H9 (cell line): ENCODE data around the gene RERE. TPM values are rescaled to one million over a fixed set of nuclear protein-coding genes. Genes with fewer than 3 reads are reported as not detected.

Experiments used
- DNase-seq: peaks from one replicate; pipeline ENCODE4 v3.0.0-alpha.2; 2017
- H2AFZ ChIP-seq: one replicate; pipeline ENCODE4 v1.6.1; 2013; ENCODE audit warnings: mild to moderate bottlenecking, low read length, control low read depth, moderate library complexity
- H2AK5ac ChIP-seq: 2 replicates; pipeline ENCODE4 v1.6.1; 2013; ENCODE audit warnings: low read length, control low read depth, mixed read lengths; ENCODE audit not compliant: insufficient read length
- H2BK120ac ChIP-seq: one replicate; pipeline ENCODE4 v1.6.1; 2013; ENCODE audit warnings: low read depth, mild to moderate bottlenecking, low read length, control low read depth, inconsistent platforms; ENCODE audit not compliant: poor library complexity, severe bottlenecking
- H2BK12ac ChIP-seq: 2 replicates; pipeline ENCODE4 v1.6.1; 2013; ENCODE audit warnings: low read length, control low read depth, mixed read lengths, low read depth; ENCODE audit not compliant: insufficient read length
- H2BK15ac ChIP-seq: 2 replicates; pipeline ENCODE4 v1.6.1; 2013; ENCODE audit warnings: low read depth, low read length, control low read depth
- H2BK20ac ChIP-seq: one replicate; pipeline ENCODE4 v1.6.1; 2013; ENCODE audit warnings: low read depth, mild to moderate bottlenecking, low read length, control low read depth, inconsistent platforms; ENCODE audit not compliant: poor library complexity, severe bottlenecking
- H2BK5ac ChIP-seq: 2 replicates; pipeline ENCODE4 v1.6.1; 2013; ENCODE audit warnings: low read length, control low read depth, mixed read lengths; ENCODE audit not compliant: insufficient read length
- H3K14ac ChIP-seq: 2 replicates; pipeline ENCODE4 v1.6.1; 2013; ENCODE audit warnings: low read length, control low read depth; ENCODE audit not compliant: insufficient read depth
- H3K18ac ChIP-seq: 2 replicates; pipeline ENCODE4 v1.6.1; 2013; ENCODE audit warnings: low read depth, mild to moderate bottlenecking, mixed read lengths, low read length, control low read depth; ENCODE audit not compliant: insufficient read length
- H3K23ac ChIP-seq: 2 replicates; pipeline ENCODE4 v1.6.1; 2013; ENCODE audit warnings: low read length, control low read depth, mixed read lengths, low read depth; ENCODE audit not compliant: insufficient read length
- H3K23me2 ChIP-seq: 2 replicates; pipeline ENCODE4 v1.6.1; 2013; ENCODE audit warnings: low read depth, mild to moderate bottlenecking, mixed read lengths, low read length, control low read depth; ENCODE audit not compliant: insufficient read length, poor library complexity, severe bottlenecking
- H3K27ac ChIP-seq: 2 replicates; pipeline ENCODE4 v1.5.1; 2013; ENCODE audit warnings: low read length, control low read depth, mixed read lengths, low read depth; ENCODE audit not compliant: insufficient read length
- H3K27me3 ChIP-seq: 2 replicates; pipeline ENCODE4 v1.6.1; 2013; ENCODE audit warnings: low read length, control low read depth, inconsistent platforms; ENCODE audit not compliant: insufficient read depth
- H3K4ac ChIP-seq: 2 replicates; pipeline ENCODE4 v1.6.1; 2013; ENCODE audit warnings: low read depth, mild to moderate bottlenecking, control low read depth, inconsistent platforms, low read length, moderate library complexity
- H3K4me1 ChIP-seq: 2 replicates; pipeline ENCODE4 v1.6.1; 2013; ENCODE audit warnings: low read length, control low read depth, inconsistent platforms; ENCODE audit not compliant: insufficient read depth
- H3K4me2 ChIP-seq: 2 replicates; pipeline ENCODE4 v1.6.1; 2013; ENCODE audit warnings: low read length, control low read depth, mixed read lengths; ENCODE audit not compliant: insufficient read length, insufficient read depth
- H3K56ac ChIP-seq: 2 replicates; pipeline ENCODE4 v1.6.1; 2013; ENCODE audit warnings: low read depth, mild to moderate bottlenecking, mixed read lengths, low read length, control low read depth; ENCODE audit not compliant: insufficient read length
- H3K79me1 ChIP-seq: 2 replicates; pipeline ENCODE4 v1.6.1; 2013; ENCODE audit warnings: low read depth, mild to moderate bottlenecking, moderate library complexity, low read length, control low read depth, inconsistent platforms; ENCODE audit not compliant: insufficient read depth, poor library complexity, severe bottlenecking
- H3K79me2 ChIP-seq: 2 replicates; pipeline ENCODE4 v1.6.1; 2013; ENCODE audit warnings: low read length, control low read depth, inconsistent platforms; ENCODE audit not compliant: insufficient read depth
- H3K9ac ChIP-seq: 2 replicates; pipeline ENCODE4 v1.6.1; 2013; ENCODE audit warnings: low read length, control low read depth, mixed read lengths; ENCODE audit not compliant: insufficient read length; ENCODE audit errors: extremely low read depth
- H3K9me3 ChIP-seq: one replicate; pipeline ENCODE4 v1.6.1; 2013; ENCODE audit warnings: low read depth, low read length, inconsistent platforms; ENCODE audit not compliant: control insufficient read depth
- H3T11ph ChIP-seq: one replicate; pipeline ENCODE4 v1.6.1; 2013; ENCODE audit warnings: mild to moderate bottlenecking, low read length, control low read depth, inconsistent platforms
- H4K20me1 ChIP-seq: one replicate; pipeline ENCODE4 v1.6.1; 2013; ENCODE audit not compliant: control insufficient read depth, insufficient read length, insufficient read depth
- H4K5ac ChIP-seq: 2 replicates; pipeline ENCODE4 v1.6.1; 2013; ENCODE audit warnings: low read depth, mild to moderate bottlenecking, mixed read lengths, low read length, control low read depth; ENCODE audit not compliant: insufficient read length
- H4K8ac ChIP-seq: replicated peaks from 2 replicates; pipeline ENCODE4 v1.6.1; 2013; ENCODE audit warnings: low read length, control low read depth, mixed read lengths, low read depth; ENCODE audit not compliant: insufficient read length
- H4K91ac ChIP-seq: 2 replicates; pipeline ENCODE4 v1.6.1; 2013; ENCODE audit warnings: low read depth, mild to moderate bottlenecking, moderate library complexity, mixed read lengths, low read length, control low read depth; ENCODE audit not compliant: insufficient read length
- H3K27ac Mint-ChIP-seq, 3 experiments: 2 replicates in 2 of 3; 3 replicates in 1 of 3; pipeline ENCODE4 v1.8.0; 2020 to 2021; ENCODE audit warnings: mixed read lengths in 3 of 3, mild to moderate bottlenecking in 1 of 3, moderate library complexity in 1 of 3
- H3K27me3 Mint-ChIP-seq: 2 replicates; pipeline ENCODE4 v1.8.0; 2021; ENCODE audit warnings: low read depth, mild to moderate bottlenecking, moderate library complexity, mixed read lengths
- H3K36me3 Mint-ChIP-seq, 3 experiments: 2 replicates in 2 of 3; 3 replicates in 1 of 3; pipeline ENCODE4 v1.8.0; 2020 to 2021; ENCODE audit warnings: low read depth in 3 of 3, mixed read lengths in 3 of 3; ENCODE audit not compliant: insufficient read depth in 1 of 3
- H3K4me1 Mint-ChIP-seq, 2 experiments: 2 replicates each; pipeline ENCODE4 v1.8.0; 2020; ENCODE audit warnings: mixed read lengths in 2 of 2
- H3K4me3 Mint-ChIP-seq, 2 experiments: 2 replicates in 1 of 2; 3 replicates in 1 of 2; pipeline ENCODE4 v1.8.0; 2020 to 2021; ENCODE audit warnings: mild to moderate bottlenecking in 2 of 2, mixed read lengths in 2 of 2, moderate library complexity in 1 of 2
- H3K9me3 Mint-ChIP-seq, 2 experiments: 2 replicates in 1 of 2; 3 replicates in 1 of 2; pipeline ENCODE4 v1.8.0; 2020; ENCODE audit warnings: mild to moderate bottlenecking in 2 of 2, mixed read lengths in 2 of 2, moderate library complexity in 1 of 2
- CTCF ChIP-seq: fragments of 200-600 bp; sonication (generic); conservative IDR thresholded peaks from 3 replicates; pipeline ENCODE4 v1.8.0; 2021; ENCODE audit warnings: antibody characterized with exemption, mild to moderate bottlenecking
- WGBS: extraction: QIAGEN DNeasy Blood & Tissue Kit; methylation state at CpG from one replicate; pipeline ENCODE4 v1.1.7; 2013; ENCODE audit warnings: missing lambda C conversion rate, low lambda C conversion rate, mixed read lengths; ENCODE audit not compliant: insufficient read length; ENCODE audit errors: extremely low coverage; 5-methylcytosine and 5-hydroxymethylcytosine counted together
- total RNA-seq: library from RNA; stranded (reverse); gene quantifications from 2 replicates; pipeline ENCODE4 v1.2.1, GENCODE V29; 2021

The RERE gene
- total RNA-seq, 1 experiment from 2014 or later: 103 TPM

GRCh38 chr1:8315573-8316475, 501.6 kb downstream of the RERE start:
- Histone ChIP-seq H3K18ac (no peak overlapping the region), H3K4me2 (no peak overlapping the region), H2BK120ac (no peak overlapping the region), H3K27ac (no peak overlapping the region), H3K27me3 (no peaks in the 10 kb centered on the region), H3K56ac (no peak overlapping the region), H4K91ac (no peak overlapping the region), H4K20me1 (no peaks in the 10 kb centered on the region), H3K23me2 (peaks cover 10% of the 10 kb centered on the region), H3K9ac (no peak overlapping the region), H3K4me1 (peaks cover 4% of the 10 kb centered on the region; the same call in 1 of the 2 replicates), H3K23ac (no peak overlapping the region), H4K8ac (no peak overlapping the region), H3K79me2 (no peaks in the 10 kb centered on the region), H2BK12ac (no peak overlapping the region), H2AFZ (no peak overlapping the region), H3K79me1 (no peaks in the 10 kb centered on the region), H3K14ac (no peak overlapping the region; the same call in 1 of the 2 replicates), H2AK5ac (no peak overlapping the region), H2BK15ac (no peak overlapping the region), H3K9me3 (no peaks in the 10 kb centered on the region), H3K4ac (no peak overlapping the region), H4K5ac (no peak overlapping the region), H2BK20ac (no peak overlapping the region), H2BK5ac (no peak overlapping the region), H3T11ph (no peak overlapping the region)
- peaks cover 26 to 35% of the 10 kb centered on the region in 2 experiments for H3K4me1 Mint-ChIP-seq
- peak; percentile 58 for TF ChIP-seq CTCF
- no CpG with 5 or more reads among the region's 14 CpGs for WGBS
- no peak overlapping the region; a peak in 2 of 5 replicates for H3K4me3 Mint-ChIP-seq
- H3K27ac Mint-ChIP-seq: no peak overlapping the region
- DNase-seq: peak; percentile 61
- peaks cover 0 to 7% of the 10 kb centered on the region in 2 experiments; a peak in 3 of 5 replicates for H3K9me3 Mint-ChIP-seq
- peaks cover 2 to 8% (median 5%) of the 10 kb centered on the region in 3 experiments; a peak in 4 of 7 replicates for H3K36me3 Mint-ChIP-seq
- H3K27me3 Mint-ChIP-seq: peaks cover 47% of the 10 kb centered on the region
